Adipose tissue (tissue), 3 donors: ENCODE data around the gene COPB1. TPM values are rescaled to one million over a fixed set of nuclear protein-coding genes. Genes with fewer than 3 reads are reported as not detected.
A peak's percentile ranks its signal among the peaks of the same experiment; 100 is the strongest.

ENCODE experiments used
- H3K27ac ChIP-seq: one replicate; pipeline ENCODE4 v1.5.1; 2013; ENCODE audit warnings: low read depth, low read length
- WGBS, 3 donors: extraction: QIAGEN DNeasy Blood & Tissue Kit; methylation state at CpG; one replicate each; pipeline ENCODE4 v1.1.7; 2013; 5-methylcytosine and 5-hydroxymethylcytosine counted together
- polyA plus RNA-seq, 3 donors: library from polyadenylated mRNA; stranded (reverse); fragments of 200-250 nt; gene quantifications; one replicate each; pipeline ENCODE4 v1.2.3, GENCODE V29; 2013
- donor health status: healthy with polysubstance abuse.
- donor health status: Bipolar disorder and iron deficiency.
- donor health status: healthy.

Gene COPB1
- polyA plus RNA-seq, 3 donors, result 54.0 to 58.7 (median 54.7) TPM

GRCh38 chr11:14413307-14414069, 86.1 kb downstream of the COPB1 start:
- 58 to 84% (median 70%) methylated on average over 4 of the region's 4 CpGs for WGBS, 3 donors
- H3K27ac ChIP-seq, result peak overlapping the region; percentile 22

GRCh38 chr11:14411818-14412217, 87.8 kb downstream of the COPB1 start:
- H3K27ac ChIP-seq, result no peak overlapping the region

GRCh38 chr11:14409891-14410290, 89.7 kb downstream of the COPB1 start:
- 34 to 58% (median 41%) methylated on average over 3 of the region's 3 CpGs for WGBS, 3 donors
- H3K27ac ChIP-seq, result no peak overlapping the region

- WGBS, 3 donors, result 93 to 95% (median 94%) methylated on average over 2 of the region's 2 CpGs
- no peak overlapping the region for H3K27ac ChIP-seq
Observed at GRCh38 chr11:14408612-14409011, 91.0 kb downstream of the COPB1 start.

Other genes starting within 250 kb of the COPB1 start
- gene RRAS2, start 140.6 kb downstream of the COPB1 start, polyA plus RNA-seq, result 10 to 100 TPM; 11.1 to 19.6 (median 19.5) TPM
- gene PSMA1, start 20.6 kb upstream of the COPB1 start, polyA plus RNA-seq, result 100 to 1,000 TPM in 2 of 3 donors, 10 to 100 TPM in 1; 51.6 to 147 (median 116) TPM
- gene PDE3B, start 144.0 kb upstream of the COPB1 start, polyA plus RNA-seq, result 10 to 100 TPM in 1 of 3 donors, 1 to 10 TPM in 2; 8.7 to 49.7 (median 9.6) TPM